Measurements from ENCODE around the gene ENC1. TPM values are rescaled to one million over a fixed set of nuclear protein-coding genes. Genes with fewer than 3 reads are reported as not detected.

Gene ENC1
- total and polyA plus RNA-seq, 9 donors: 13.2 to 57.2 (median 27.7) TPM

- no peaks in the 10 kb centered on the region for H3K36me3 ChIP-seq
- no peaks in the 10 kb centered on the region for H3K4me1 ChIP-seq (ENCODE audit: insufficient read depth)
- H3K27me3 ChIP-seq: no peaks in the 10 kb centered on the region
- H3K4me3 ChIP-seq: no peak overlapping the region
- WGBS, 3 donors: 81 to 87% (median 86%) methylated on average over 1 of the region's 1 CpG
- no peaks in the 10 kb centered on the region for H3K9me3 ChIP-seq
- intact Hi-C loops (cut with DNase I): no loop called here
- DNase-seq: no peak
- TF ChIP-seq CTCF (IDR thresholded peaks at IDR 0.05) (no peak), EP300 (IDR thresholded peaks at IDR 0.05) (no peak), POLR2A (IDR thresholded peaks at IDR 0.05) (no peak)
- H3K27ac ChIP-seq: no peak overlapping the region
Measured at GRCh38 chr5:74660140-74660539, 19.6 kb upstream of the ENC1 start.

GRCh38 chr5:74659172-74659571 is 18.6 kb upstream of the ENC1 start:
- Histone ChIP-seq H3K27ac (no peak overlapping the region), H3K4me3 (no peak overlapping the region), H3K27me3 (no peaks in the 10 kb centered on the region), H3K9me3 (no peaks in the 10 kb centered on the region), H3K4me1 (ENCODE audit: insufficient read depth) (no peaks in the 10 kb centered on the region), H3K36me3 (no peaks in the 10 kb centered on the region)
- TF ChIP-seq EP300 (IDR thresholded peaks at IDR 0.05): no peak
- TF ChIP-seq CTCF (IDR thresholded peaks at IDR 0.05): no peak
- TF ChIP-seq POLR2A (IDR thresholded peaks at IDR 0.05): no peak
- DNase-seq: no peak
- intact Hi-C loops (cut with DNase I): loop anchor here in 1 of 4 donors (5.0 kb wide), 1 partner anchor 607 kb away; no protein-coding TSS in a partner anchor
- WGBS, 3 donors: 78 to 90% (median 88%) methylated on average over 3 of the region's 3 CpGs

GRCh38 chr5:74657165-74657564 is 16.6 kb upstream of the ENC1 start:
- no peak overlapping the region for H3K4me3 ChIP-seq
- H3K9me3 ChIP-seq: no peaks in the 10 kb centered on the region
- DNase-seq: no peak
- no peak for TF ChIP-seq POLR2A (IDR thresholded peaks at IDR 0.05)
- TF ChIP-seq EP300 (IDR thresholded peaks at IDR 0.05): no peak
- TF ChIP-seq CTCF (IDR thresholded peaks at IDR 0.05): no peak
- H3K27me3 ChIP-seq: no peaks in the 10 kb centered on the region
- intact Hi-C loops (cut with DNase I): loop anchor here in 1 of 4 donors (5.0 kb wide), 1 partner anchor 605 kb away; no protein-coding TSS in a partner anchor
- H3K36me3 ChIP-seq: no peaks in the 10 kb centered on the region
- H3K27ac ChIP-seq: no peak overlapping the region
- no peaks in the 10 kb centered on the region for H3K4me1 ChIP-seq (ENCODE audit: insufficient read depth)
- WGBS, 3 donors: 27 to 36% (median 27%) methylated on average over 2 of the region's 2 CpGs

- no peak overlapping the region for H3K4me3 ChIP-seq
- H3K9me3 ChIP-seq: no peaks in the 10 kb centered on the region
- intact Hi-C loops (cut with DNase I): loop anchor here in 1 of 4 donors (5.0 kb wide), 1 partner anchor 603 kb away; no protein-coding TSS in a partner anchor
- H3K27ac ChIP-seq: no peak overlapping the region
- H3K36me3 ChIP-seq: no peaks in the 10 kb centered on the region
- no peak for DNase-seq
- no peaks in the 10 kb centered on the region for H3K27me3 ChIP-seq
- TF ChIP-seq EP300 (IDR thresholded peaks at IDR 0.05) (no peak), CTCF (IDR thresholded peaks at IDR 0.05) (no peak), POLR2A (IDR thresholded peaks at IDR 0.05) (no peak)
- no peaks in the 10 kb centered on the region for H3K4me1 ChIP-seq (ENCODE audit: insufficient read depth)
Measured at GRCh38 chr5:74655716-74656115, 15.2 kb upstream of the ENC1 start.

Measured in ovary (tissue), 9 donors.